H1 (cell line): ENCODE results near the gene MLLT6. TPM values are rescaled to one million over a fixed set of nuclear protein-coding genes. Genes with fewer than 3 reads are reported as not detected.
A peak's percentile ranks its signal among the peaks of the same experiment; 100 is the strongest.

ENCODE experiments used
- CTCF ChIA-PET: fragments of 300-600 bp; sonication (Branson Sonifier 250); formaldehyde crosslinking; loops from one replicate; lab custom pipeline; 2021; ENCODE audit not compliant: partially characterized antibody; lab: Charles Lee
- POLR2A ChIA-PET: fragments of 300-600 bp; sonication (Branson Sonifier 250); formaldehyde crosslinking; loops from one replicate; lab custom pipeline; 2021; ENCODE audit warnings: inconsistent platforms; ENCODE audit not compliant: partially characterized antibody; lab: Charles Lee
- DNase-seq, 2 experiments: peaks; one replicate each; pipeline versions ENCODE4 v3.0.0 to v3.0.0-alpha.2; 2010 to 2022; ENCODE audit warnings: low spot score in 2 of 2, low read depth in 1 of 2, mixed read lengths in 1 of 2
- FAIRE-seq: peaks from 2 replicates; lab custom pipeline; 2011; peaks lifted over from hg19 to GRCh38; lab: Jason Lieb, UNC
- H2AFZ ChIP-seq: 2 replicates; pipeline ENCODE4 v1.8.1; 2012; ENCODE audit warnings: low read length, inconsistent platforms
- H2AK5ac ChIP-seq: 2 replicates; pipeline ENCODE4 v1.6.1; 2013; ENCODE audit warnings: low read depth, low read length
- H2BK120ac ChIP-seq: replicated peaks from 2 replicates; pipeline ENCODE3; 2013; ENCODE audit warnings: low read depth, low read length, inconsistent platforms
- H2BK12ac ChIP-seq: 2 replicates; pipeline ENCODE4 v1.6.1; 2013; ENCODE audit warnings: low read depth, low read length
- H2BK15ac ChIP-seq: 2 replicates; pipeline ENCODE4 v1.6.1; 2013; ENCODE audit warnings: low read length
- H2BK20ac ChIP-seq: 2 replicates; pipeline ENCODE4 v1.6.1; 2013; ENCODE audit warnings: low read length
- H2BK5ac ChIP-seq: 2 replicates; pipeline ENCODE4 v1.6.1; 2013; ENCODE audit warnings: low read depth, low read length
- H3K14ac ChIP-seq: 2 replicates; pipeline ENCODE4 v1.6.1; 2013; ENCODE audit warnings: inconsistent platforms; ENCODE audit not compliant: insufficient read length
- H3K18ac ChIP-seq: 2 replicates; pipeline ENCODE4 v1.6.1; 2013; ENCODE audit warnings: low read length; ENCODE audit errors: extremely low read depth
- H3K23ac ChIP-seq: 2 replicates; pipeline ENCODE4 v1.6.1; 2013; ENCODE audit warnings: inconsistent platforms; ENCODE audit not compliant: insufficient read length
- H3K23me2 ChIP-seq: 2 replicates; pipeline ENCODE4 v1.6.1; 2013; ENCODE audit warnings: low read depth, low read length
- H3K27ac ChIP-seq: 2 replicates; pipeline ENCODE4 v1.6.1; 2011; ENCODE audit warnings: low read depth, low read length, inconsistent platforms
- H3K27me3 ChIP-seq, 4 experiments: replicated peaks in 1 of 4; 1 replicate in 1 of 4; 2 replicates in 3 of 4; pipeline versions ENCODE4 v1.6.1 to v1.8.1; 2011 to 2013; ENCODE audit warnings: low read length in 3 of 4, mild to moderate bottlenecking in 3 of 4, inconsistent platforms in 2 of 4, mixed read lengths in 2 of 4, moderate library complexity in 1 of 4; ENCODE audit not compliant: control insufficient read depth in 3 of 4, insufficient read depth in 3 of 4; ENCODE audit errors: extremely low read depth in 1 of 4
- H3K36me3 ChIP-seq, 4 experiments: 2 replicates each; pipeline versions ENCODE4 v1.6.1 to v1.8.1; 2011 to 2013; ENCODE audit warnings: mild to moderate bottlenecking in 4 of 4, low read length in 3 of 4, moderate library complexity in 2 of 4, control low read depth in 1 of 4, inconsistent platforms in 1 of 4; ENCODE audit not compliant: insufficient read depth in 4 of 4, control insufficient read depth in 2 of 4
- H3K4ac ChIP-seq: replicated peaks from 2 replicates; pipeline ENCODE3; 2013; ENCODE audit warnings: low read length, low read depth, mixed read lengths, inconsistent platforms; ENCODE audit not compliant: insufficient read length
- H3K4me1 ChIP-seq, 4 experiments: replicated peaks in 1 of 4; 1 replicate in 1 of 4; 2 replicates in 3 of 4; pipeline versions ENCODE4 v1.6.1 to v1.8.1; 2011 to 2013; ENCODE audit warnings: low read length in 3 of 4, inconsistent platforms in 2 of 4, mixed read lengths in 1 of 4; ENCODE audit not compliant: insufficient read depth in 4 of 4, control insufficient read depth in 3 of 4
- H3K4me2 ChIP-seq, 2 experiments: 2 replicates each; pipeline versions ENCODE4 v1.6.1 to v1.8.1; 2011 to 2013; ENCODE audit warnings: low read depth in 2 of 2, low read length in 2 of 2, control low read depth in 1 of 2, inconsistent platforms in 1 of 2, mild to moderate bottlenecking in 1 of 2; ENCODE audit not compliant: insufficient read depth in 1 of 2
- H3K4me3 ChIP-seq, 4 experiments: fragments of 200-600, 300-600 bp in 1 of 4; sonication (generic), shearing (Covaris generic), sonication (Bioruptor Twin) in 1 of 4; 2 replicates each; pipeline versions ENCODE4 v1.5.1 to v1.8.1; 2011 to 2016; ENCODE audit warnings: low read length in 4 of 4, low read depth in 3 of 4, control low read depth in 2 of 4, inconsistent platforms in 2 of 4, mild to moderate bottlenecking in 2 of 4, mixed read lengths in 1 of 4, moderate library complexity in 1 of 4; ENCODE audit not compliant: insufficient read depth in 2 of 4; ENCODE audit errors: extremely low read depth in 1 of 4
- H3K56ac ChIP-seq: replicated peaks from 2 replicates; pipeline ENCODE3; 2013; ENCODE audit warnings: low read depth, mild to moderate bottlenecking, mixed read lengths, low read length, inconsistent platforms; ENCODE audit not compliant: insufficient read length
- H3K79me1 ChIP-seq: 2 replicates; pipeline ENCODE4 v1.6.1; 2013; ENCODE audit warnings: low read depth, low read length, control low read depth
- H3K79me2 ChIP-seq, 2 experiments: 2 replicates each; pipeline versions ENCODE4 v1.6.1 to v1.8.1; 2012 to 2013; ENCODE audit warnings: low read length in 2 of 2, mild to moderate bottlenecking in 2 of 2, inconsistent platforms in 1 of 2; ENCODE audit not compliant: insufficient read depth in 2 of 2, control insufficient read depth in 1 of 2
- H3K9ac ChIP-seq, 4 experiments: replicated peaks in 1 of 4; 1 replicate in 1 of 4; 2 replicates in 3 of 4; pipeline versions ENCODE4 v1.6.1 to v1.8.1; 2011 to 2013; ENCODE audit warnings: low read depth in 3 of 4, low read length in 3 of 4, control low read depth in 2 of 4, mild to moderate bottlenecking in 2 of 4, moderate library complexity in 2 of 4, inconsistent platforms in 1 of 4; ENCODE audit errors: extremely low read depth in 1 of 4
- H3K9me3 ChIP-seq, 2 experiments: 2 replicates each; pipeline versions ENCODE4 v1.6.1 to v1.8.1; 2012 to 2013; ENCODE audit warnings: mild to moderate bottlenecking in 2 of 2, moderate library complexity in 2 of 2, control low read depth in 1 of 2, inconsistent platforms in 1 of 2, low read depth in 1 of 2, low read length in 1 of 2, mixed read lengths in 1 of 2; ENCODE audit not compliant: insufficient read depth in 2 of 2
- H4K20me1 ChIP-seq, 2 experiments: replicated peaks in 1 of 2; 2 replicates each; pipeline versions ENCODE3 to v1.8.1; 2011 to 2013; ENCODE audit warnings: inconsistent platforms in 2 of 2, low read length in 2 of 2, mild to moderate bottlenecking in 1 of 2; ENCODE audit not compliant: insufficient read depth in 2 of 2, control insufficient read depth in 1 of 2
- H4K5ac ChIP-seq: 2 replicates; pipeline ENCODE4 v1.6.1; 2013; ENCODE audit warnings: low read length, low read depth, mixed read lengths, inconsistent platforms; ENCODE audit not compliant: insufficient read length
- H4K8ac ChIP-seq: 2 replicates; pipeline ENCODE4 v1.8.0; 2013; ENCODE audit warnings: mild to moderate bottlenecking, moderate library complexity, low read length, inconsistent platforms; ENCODE audit not compliant: insufficient read depth; ENCODE audit errors: extremely low read depth
- H4K91ac ChIP-seq: replicated peaks from 2 replicates; pipeline ENCODE3; 2013; ENCODE audit warnings: low read length, mixed read lengths, inconsistent platforms; ENCODE audit not compliant: insufficient read length
- BRCA1 ChIP-seq: IDR thresholded peaks from 2 replicates; pipeline ENCODE4 v1.6.1; 2012; ENCODE audit warnings: low read depth, low read length, improper control_type of control experiment
- SIRT6 ChIP-seq: IDR thresholded peaks from one replicate; pipeline ENCODE4 v1.7.1; 2012; ENCODE audit warnings: low read length, inconsistent platforms
- TAF7 ChIP-seq: optimal IDR thresholded peaks from 2 replicates; pipeline ENCODE3; 2011; ENCODE audit warnings: low read depth, mild to moderate bottlenecking, inconsistent platforms, low read length, moderate library complexity, borderline replicate concordance
- WGBS, 2 experiments: shearing (Covaris generic) in 1 of 2; methylation state at CpG; one replicate each; pipeline versions ENCODE4 v1.1.6 to v1.1.7; 2013 to 2015; ENCODE audit warnings: low lambda C conversion rate in 2 of 2, mixed read lengths in 2 of 2, inconsistent platforms in 1 of 2, low coverage in 1 of 2, missing lambda C conversion rate in 1 of 2; ENCODE audit not compliant: insufficient replicate concordance in 2 of 2, insufficient coverage in 1 of 2, insufficient read length in 1 of 2; ENCODE audit errors: extremely low coverage in 1 of 2, missing lambda C conversion rate in 1 of 2; 5-methylcytosine and 5-hydroxymethylcytosine counted together
- polyA plus RNA-seq, 7 experiments: library from polyadenylated mRNA; depleted of rRNA in 3 of 7; stranded (reverse) in 5 of 7; unstranded in 2 of 7; fragments of >200 nt in 5 of 7; fragments of 200-250 nt in 2 of 7; gene quantifications; 1 replicate in 5 of 7; 2 replicates in 1 of 7; 4 replicates in 1 of 7; pipeline versions ENCODE4 v1.2.1 to v1.2.3, GENCODE V29; 2011 to 2013; ENCODE audit warnings: missing spikeins in 2 of 7, mixed read lengths in 2 of 7
- total RNA-seq: library from RNA; stranded (reverse); fragmentation: NEBNext Ultra II Directional; extraction: Animal tissue kit (Norgen Biotek cat#: 25700); gene quantifications from 2 replicates; pipeline ENCODE4 v1.2.1, GENCODE V29; 2021

The MLLT6 gene
- total and polyA plus RNA-seq, 2 of the 8 experiments (the other 6 are each of a cell fraction or from before 2014, with no cell fraction given): 6.5 to 8.0 TPM

DNA sequence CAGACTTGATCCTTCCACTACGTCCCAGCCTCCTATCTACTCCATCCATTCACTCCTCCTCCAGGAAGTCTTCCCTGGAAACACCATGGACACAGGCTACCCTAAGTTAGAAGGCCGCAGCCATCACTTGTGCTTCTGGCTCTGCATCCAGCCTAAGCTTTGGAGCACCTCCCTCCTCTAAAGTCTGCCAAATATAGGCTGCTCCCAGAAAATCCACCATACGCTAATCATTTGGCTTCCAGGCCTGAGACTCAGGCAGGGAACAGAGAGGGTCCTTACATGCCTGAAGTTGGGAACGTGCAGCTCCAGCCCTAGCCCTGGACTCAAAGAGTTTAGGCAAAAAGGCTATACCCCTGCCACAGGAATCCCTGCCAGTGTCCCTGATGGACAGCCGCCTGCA lies 36.4 kb downstream of the MLLT6 start:
- DNase-seq: no peak
- H2AK5ac ChIP-seq: 0 out of 2 replicates have a peak overlapping the region, but pooled peaks have one; percentile 24
- no peak overlapping the region for H2BK12ac ChIP-seq
- no peak overlapping the region for H4K5ac ChIP-seq
- no peak overlapping the region for H3K27ac ChIP-seq
- H3K56ac ChIP-seq: no peak overlapping the region
- 90% methylated on average over 5 of the region's 5 CpGs; no CpG with 5 or more reads in 1 of the 2 experiments for WGBS, 2 experiments
- no peak overlapping the region for H3K4ac ChIP-seq
- no peak overlapping the region for H2BK15ac ChIP-seq
- peaks cover 38 to 74% of the 10 kb centered on the region in 2 experiments for H3K79me2 ChIP-seq
- H4K8ac ChIP-seq: no peak overlapping the region
- no peak overlapping the region for H2AFZ ChIP-seq
- TF ChIP-seq BRCA1 (no peak), TAF7 (no peak), SIRT6 (no peak)
- no peak overlapping the region for H3K14ac ChIP-seq
- FAIRE-seq: no peak
- no peak overlapping the region for H3K4me2 ChIP-seq
- H3K36me3 ChIP-seq: peaks cover 2 to 28% (median 14%) of the 10 kb centered on the region in 4 experiments; a peak in 7 of 8 replicates
- H4K20me1 ChIP-seq: peaks cover 43 to 57% of the 10 kb centered on the region in 2 experiments
- H3K27me3 ChIP-seq: no peaks in the 10 kb centered on the region
- H3K9ac ChIP-seq: no peak overlapping the region
- H3K4me3 ChIP-seq: no peak overlapping the region
- peaks cover 7 to 32% (median 19%) of the 10 kb centered on the region in 4 experiments for H3K4me1 ChIP-seq
- no peak overlapping the region for H2BK20ac ChIP-seq
- H3K23ac ChIP-seq: no peak overlapping the region
- ChIA-PET POLR2A (interaction anchor here (0.7 to 1.2 kb wide), 2 partner anchors 9 to 34 kb away, joined by 3 to 4 read pairs; no protein-coding TSS in a partner anchor), CTCF (interaction anchor here (1.2 kb wide), 2 partner anchors 45 to 46 kb away, joined by 3 to 4 read pairs; no protein-coding TSS in a partner anchor)
- no peak overlapping the region for H3K18ac ChIP-seq
- H3K23me2 ChIP-seq: peaks cover 7% of the 10 kb centered on the region; the same call in 1 of the 2 replicates
- H3K79me1 ChIP-seq: peaks cover 27% of the 10 kb centered on the region
- H2BK5ac ChIP-seq: no peak overlapping the region
- H2BK120ac ChIP-seq: no peak overlapping the region
- no peak overlapping the region for H4K91ac ChIP-seq
- H3K9me3 ChIP-seq: no peaks in the 10 kb centered on the region
